Keratinocyte (primary cell): ENCODE measurements around the gene PTPRF. TPM values are rescaled to one million over a fixed set of nuclear protein-coding genes. Genes with fewer than 3 reads are reported as not detected.

Experiments
- DNase-seq: peaks from one replicate; pipeline ENCODE4 v3.0.0-alpha.2; 2011; ENCODE audit warnings: low read depth, missing footprints, low spot score
- FAIRE-seq: peaks from 2 replicates; lab custom pipeline; 2011; peaks lifted over from hg19 to GRCh38; lab: Jason Lieb, UNC
- H2AFZ ChIP-seq: 2 replicates; pipeline ENCODE4 v1.6.0; 2012; ENCODE audit warnings: low read length, control low read depth, inconsistent platforms; ENCODE audit not compliant: control insufficient read depth
- H3K27ac ChIP-seq: 2 replicates; pipeline ENCODE4 v1.5.1; 2011; ENCODE audit warnings: low read length; ENCODE audit not compliant: control insufficient read depth, insufficient read depth
- H3K27me3 ChIP-seq: 3 replicates; pipeline ENCODE4 v1.6.0; 2011; ENCODE audit warnings: low read length; ENCODE audit not compliant: control insufficient read depth, insufficient read depth; ENCODE audit errors: extremely low read depth
- H3K36me3 ChIP-seq, 2 experiments: 2 replicates in 1 of 2; 3 replicates in 1 of 2; pipeline ENCODE4 v1.5.1; 2011; ENCODE audit warnings: low read length in 2 of 2, mild to moderate bottlenecking in 1 of 2; ENCODE audit not compliant: control insufficient read depth in 2 of 2, insufficient read depth in 2 of 2; ENCODE audit errors: extremely low read depth in 1 of 2
- H3K4me1 ChIP-seq: 3 replicates; pipeline ENCODE4 v1.5.1; 2011; ENCODE audit warnings: low read length; ENCODE audit not compliant: control insufficient read depth, insufficient read depth; ENCODE audit errors: extremely low read depth
- H3K4me2 ChIP-seq: 3 replicates; pipeline ENCODE4 v1.6.0; 2011; ENCODE audit warnings: low read depth, low read length; ENCODE audit not compliant: control insufficient read depth, insufficient read depth; ENCODE audit errors: extremely low read depth
- H3K4me3 ChIP-seq, 3 experiments: fragments of 200-600 bp in 1 of 3; sonication (generic) in 1 of 3; 2 replicates in 2 of 3; 3 replicates in 1 of 3; pipeline ENCODE4 v1.5.1; 2011 to 2016; ENCODE audit warnings: low read length in 3 of 3, mild to moderate bottlenecking in 3 of 3, control low read depth in 2 of 3, inconsistent platforms in 1 of 3, low read depth in 1 of 3, mixed read lengths in 1 of 3, mixed run types in 1 of 3, moderate library complexity in 1 of 3; ENCODE audit not compliant: control insufficient read depth in 2 of 3, insufficient read depth in 2 of 3; ENCODE audit errors: extremely low read depth in 1 of 3
- H3K79me2 ChIP-seq: 2 replicates; pipeline ENCODE4 v1.6.0; 2012; ENCODE audit warnings: low read length; ENCODE audit not compliant: control insufficient read depth, insufficient read depth
- H3K9ac ChIP-seq: 3 replicates; pipeline ENCODE4 v1.6.0; 2011; ENCODE audit warnings: low read length; ENCODE audit not compliant: control insufficient read depth, insufficient read depth; ENCODE audit errors: extremely low read depth
- H3K9me1 ChIP-seq: 3 replicates; pipeline ENCODE4 v1.6.0; 2011; ENCODE audit warnings: low read length; ENCODE audit not compliant: control insufficient read depth, insufficient read depth; ENCODE audit errors: extremely low read depth
- H3K9me3 ChIP-seq: 2 replicates; pipeline ENCODE4 v1.5.1; 2012; ENCODE audit warnings: low read depth, low read length; ENCODE audit not compliant: control insufficient read depth
- H4K20me1 ChIP-seq: 3 replicates; pipeline ENCODE4 v1.6.0; 2011; ENCODE audit warnings: low read length; ENCODE audit not compliant: control insufficient read depth, insufficient read depth; ENCODE audit errors: extremely low read depth
- EZH2 ChIP-seq: IDR thresholded peaks from one replicate; pipeline ENCODE4 v1.6.1; 2012; ENCODE audit warnings: inconsistent platforms, mild to moderate bottlenecking, low read length, moderate library complexity
- dilution Hi-C: fragments of 300-500 bp; cut with MboI; formaldehyde crosslinking; loops from one replicate; pipeline ENCODE4 v1.7.0; 2020; ENCODE audit warnings: low sequenced_read_pairs; ENCODE audit not compliant: extremely low pct_ligation_motif_present
- polyA plus RNA-seq, 5 experiments: library from polyadenylated mRNA; depleted of rRNA in 3 of 5; stranded (reverse) in 3 of 5; stranded (forward) in 1 of 5; unstranded in 1 of 5; fragments of >200 nt; gene quantifications; 1 replicate in 1 of 5; 2 replicates in 3 of 5; 3 replicates in 1 of 5; pipeline versions ENCODE4 v1.2.1 to v1.2.3, GENCODE V29; 2011 to 2012; ENCODE audit warnings: missing spikeins in 2 of 5, low read depth in 1 of 5, low replicate concordance in 1 of 5
- TF ChIP-seq, protein P1 (sequence below), 3 experiments: IDR thresholded peaks in 1 of 3; conservative IDR thresholded peaks in 1 of 3; optimal IDR thresholded peaks in 1 of 3; 2 replicates in 2 of 3; 3 replicates in 1 of 3; pipeline versions ENCODE3 to v1.5.1; 2011; ENCODE audit warnings: low read length in 3 of 3, mild to moderate bottlenecking in 3 of 3, moderate library complexity in 2 of 3, control low read depth in 1 of 3, inconsistent platforms in 1 of 3; ENCODE audit not compliant: insufficient read depth in 2 of 3; ENCODE audit errors: extremely low read depth in 1 of 3

Gene PTPRF
- polyA plus RNA-seq, 1 donor (not counting 4 experiments of a cell fraction or from before 2014, with no cell fraction given), result 161 TPM

DNA sequence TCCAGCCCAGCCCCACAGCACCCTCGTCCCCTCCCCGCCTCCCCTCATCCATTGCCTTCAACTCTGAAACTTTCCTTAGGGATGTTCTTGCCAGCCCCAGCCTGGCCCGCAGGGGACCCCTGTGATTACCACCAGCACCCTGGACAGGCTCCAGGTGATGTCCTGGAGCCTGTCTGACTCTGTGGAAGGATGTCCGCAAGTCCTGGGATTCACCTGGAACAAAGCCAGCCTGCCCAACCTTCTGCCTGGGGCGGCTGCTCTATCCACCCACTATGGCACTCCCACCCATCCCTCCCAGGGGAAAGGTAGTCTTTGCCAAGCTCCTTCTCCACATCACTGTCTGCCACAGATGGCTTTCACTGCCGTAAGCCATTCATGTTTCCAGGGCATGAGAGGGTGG, 24.4 kb upstream of the PTPRF start:
- Histone ChIP-seq H4K20me1 (no peaks in the 10 kb centered on the region), H3K4me2 (no peak overlapping the region), H2AFZ (no peak overlapping the region), H3K27me3 (no peaks in the 10 kb centered on the region), H3K4me3 (no peak overlapping the region), H3K9me1 (no peaks in the 10 kb centered on the region), H3K79me2 (no peaks in the 10 kb centered on the region), H3K4me1 (peaks cover 18% of the 10 kb centered on the region), H3K9me3 (no peaks in the 10 kb centered on the region), H3K36me3 (no peaks in the 10 kb centered on the region), H3K9ac (no peak overlapping the region), H3K27ac (no peak overlapping the region)
- TF ChIP-seq, protein P1, sequence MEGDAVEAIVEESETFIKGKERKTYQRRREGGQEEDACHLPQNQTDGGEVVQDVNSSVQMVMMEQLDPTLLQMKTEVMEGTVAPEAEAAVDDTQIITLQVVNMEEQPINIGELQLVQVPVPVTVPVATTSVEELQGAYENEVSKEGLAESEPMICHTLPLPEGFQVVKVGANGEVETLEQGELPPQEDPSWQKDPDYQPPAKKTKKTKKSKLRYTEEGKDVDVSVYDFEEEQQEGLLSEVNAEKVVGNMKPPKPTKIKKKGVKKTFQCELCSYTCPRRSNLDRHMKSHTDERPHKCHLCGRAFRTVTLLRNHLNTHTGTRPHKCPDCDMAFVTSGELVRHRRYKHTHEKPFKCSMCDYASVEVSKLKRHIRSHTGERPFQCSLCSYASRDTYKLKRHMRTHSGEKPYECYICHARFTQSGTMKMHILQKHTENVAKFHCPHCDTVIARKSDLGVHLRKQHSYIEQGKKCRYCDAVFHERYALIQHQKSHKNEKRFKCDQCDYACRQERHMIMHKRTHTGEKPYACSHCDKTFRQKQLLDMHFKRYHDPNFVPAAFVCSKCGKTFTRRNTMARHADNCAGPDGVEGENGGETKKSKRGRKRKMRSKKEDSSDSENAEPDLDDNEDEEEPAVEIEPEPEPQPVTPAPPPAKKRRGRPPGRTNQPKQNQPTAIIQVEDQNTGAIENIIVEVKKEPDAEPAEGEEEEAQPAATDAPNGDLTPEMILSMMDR (optimal IDR thresholded peaks at IDR 0.05 in 1 of 3, IDR thresholded peaks at IDR 0.05 in 1 of 3, conservative IDR thresholded peaks at IDR 0.05 in 1 of 3; ENCODE audit: extremely low read depth in 1 of 3, insufficient read depth in 2 of 3, low read length in 3 of 3), result no peak
- no peak for TF ChIP-seq EZH2
- no peak for FAIRE-seq
- dilution Hi-C loops, result no loop called here
- no peak for DNase-seq

DNA sequence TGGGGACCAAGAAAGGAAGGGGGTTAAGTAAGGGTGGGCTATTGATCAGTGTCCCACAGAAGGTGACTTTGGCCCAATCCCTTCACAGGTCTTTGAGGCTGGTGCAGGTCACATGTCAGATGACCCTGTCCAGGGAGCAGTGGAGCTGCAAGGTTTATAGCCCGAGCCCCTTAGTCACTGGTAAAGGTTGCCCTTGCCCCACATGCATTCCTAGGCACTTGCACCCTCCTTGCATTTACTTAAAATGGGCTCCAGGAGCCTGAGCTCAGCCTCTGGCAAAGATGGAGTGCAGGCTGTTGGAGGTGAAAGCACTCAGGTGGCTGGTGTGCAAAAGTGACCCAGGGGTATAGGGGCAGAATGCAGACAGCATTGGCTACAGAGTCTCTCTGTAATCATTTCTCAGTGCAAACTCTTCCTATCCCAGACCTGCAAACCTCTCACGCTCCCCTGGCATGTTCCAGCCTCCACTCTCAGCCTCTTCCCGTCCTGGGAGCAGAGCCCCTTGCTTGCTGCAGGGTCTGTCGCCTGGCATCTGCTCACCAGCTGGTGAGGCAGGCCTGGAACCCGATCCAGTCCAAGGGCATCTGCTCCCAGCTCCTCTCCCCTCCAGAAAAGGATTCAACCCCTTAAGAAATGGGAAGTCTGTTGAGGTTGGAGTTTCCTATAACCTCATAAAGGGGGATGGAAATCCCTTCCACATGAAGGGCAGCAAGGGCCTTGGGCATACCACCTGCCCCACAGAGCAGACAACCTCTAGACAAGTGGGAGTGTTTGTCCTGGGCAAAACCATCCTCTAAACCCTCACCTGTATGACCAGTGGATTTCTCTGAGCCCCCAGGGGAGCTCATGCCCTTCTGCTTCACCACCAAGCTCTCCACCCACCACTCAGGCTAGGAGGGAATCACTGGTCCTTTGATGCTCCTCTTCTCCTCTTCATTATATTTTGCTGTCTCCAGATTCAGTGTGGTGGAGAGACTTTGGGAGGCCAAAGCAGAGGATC, 23.1 kb upstream of the PTPRF start:
- Histone ChIP-seq H3K4me3 (no peak overlapping the region), H3K4me1 (peaks cover 18% of the 10 kb centered on the region), H3K4me2 (no peak overlapping the region), H3K27me3 (no peaks in the 10 kb centered on the region), H3K79me2 (no peaks in the 10 kb centered on the region), H4K20me1 (no peaks in the 10 kb centered on the region), H2AFZ (no peak overlapping the region), H3K36me3 (no peaks in the 10 kb centered on the region), H3K9ac (no peak overlapping the region), H3K27ac (no peak overlapping the region), H3K9me1 (no peaks in the 10 kb centered on the region), H3K9me3 (peaks cover 2% of the 10 kb centered on the region)
- dilution Hi-C loops, result no loop called here
- DNase-seq, result no peak
- TF ChIP-seq EZH2, result no peak
- TF ChIP-seq, protein P1 (optimal IDR thresholded peaks at IDR 0.05 in 1 of 3, IDR thresholded peaks at IDR 0.05 in 1 of 3, conservative IDR thresholded peaks at IDR 0.05 in 1 of 3; ENCODE audit: extremely low read depth in 1 of 3, insufficient read depth in 2 of 3, low read length in 3 of 3), result no peak
- FAIRE-seq, result no peak
